Measurements from ENCODE around the gene TBC1D32. TPM values are rescaled to one million over a fixed set of nuclear protein-coding genes. Genes with fewer than 3 reads are reported as not detected.

TBC1D32 gene
- total and polyA plus RNA-seq, 2 donors (not counting 3 experiments of a cell fraction or from before 2014, with no cell fraction given): 2.5 to 4.0 TPM

DNA sequence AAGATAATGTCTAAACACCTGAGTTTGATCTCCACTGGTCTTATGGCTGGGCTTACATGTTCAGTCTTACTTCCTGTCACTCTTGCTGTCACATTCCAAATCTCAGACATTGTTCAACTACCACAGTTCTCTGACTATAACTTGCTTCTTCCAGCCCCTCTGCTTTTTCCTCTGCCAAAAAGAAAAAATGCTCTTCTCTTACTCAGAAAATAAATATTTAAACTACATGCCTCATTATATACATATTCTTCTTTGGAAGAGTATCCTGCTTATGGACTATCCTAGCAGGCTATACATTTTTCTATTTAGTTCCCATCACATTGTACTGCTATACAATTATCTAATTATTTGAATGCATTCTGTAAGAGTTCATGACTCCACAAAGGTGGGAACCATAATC, 175.4 kb downstream of the TBC1D32 start:
- H3K4me2 ChIP-seq (ENCODE audit: insufficient read depth, low read length): no peak overlapping the region
- dilution Hi-C loops (cut with MboI; ENCODE audit: extremely low pct_ligation_motif_present, low sequenced_read_pairs) (no loop called here), intact Hi-C loops (cut with micrococcal nuclease) (no loop called here)
- POLR2A ChIA-PET: no interaction called here
- no peaks in the 10 kb centered on the region for H3K36me3 ChIP-seq (ENCODE audit: control insufficient read depth in 2 of 2, extremely low read depth in 1 of 2, insufficient read depth in 2 of 2, low read length in 2 of 2)
- no peak overlapping the region for H3K4me3 ChIP-seq (replicated peaks in 1 of 3; ENCODE audit: insufficient read depth in 1 of 3, low read depth in 1 of 3, low read length in 3 of 3)
- no peak overlapping the region for H3K9ac ChIP-seq (replicated peaks; ENCODE audit: extremely low read depth, insufficient read depth, low read length)
- FAIRE-seq: no peak
- no peaks in the 10 kb centered on the region for H3K4me1 ChIP-seq (ENCODE audit: control insufficient read depth, extremely low read depth, insufficient read depth, low read length)
- BruUV-seq (replicated peaks): no TSS peak
- TF ChIP-seq FOS (IDR thresholded peaks at IDR 0.05; ENCODE audit: borderline replicate concordance, insufficient read depth, low read length) (no peak), JUN (IDR thresholded peaks at IDR 0.05; ENCODE audit: borderline replicate concordance, insufficient read depth, insufficient read length, low read depth) (no peak), EZH2 (IDR thresholded peaks at IDR 0.05; ENCODE audit: borderline replicate concordance, low read depth, low read length, severe bottlenecking) (no peak), GATA2 (IDR thresholded peaks at IDR 0.05; ENCODE audit: insufficient read depth, insufficient read length, low read depth, low read length) (no peak), POLR2AphosphoS5 (IDR thresholded peaks at IDR 0.05; ENCODE audit: insufficient read depth, low read depth, low read length) (no peak), POLR2A (IDR thresholded peaks at IDR 0.05; ENCODE audit: low read depth, low read length) (no peak), MYC (IDR thresholded peaks at IDR 0.05; ENCODE audit: low read depth, low read length) (no peak)
- TF ChIP-seq, protein P1, sequence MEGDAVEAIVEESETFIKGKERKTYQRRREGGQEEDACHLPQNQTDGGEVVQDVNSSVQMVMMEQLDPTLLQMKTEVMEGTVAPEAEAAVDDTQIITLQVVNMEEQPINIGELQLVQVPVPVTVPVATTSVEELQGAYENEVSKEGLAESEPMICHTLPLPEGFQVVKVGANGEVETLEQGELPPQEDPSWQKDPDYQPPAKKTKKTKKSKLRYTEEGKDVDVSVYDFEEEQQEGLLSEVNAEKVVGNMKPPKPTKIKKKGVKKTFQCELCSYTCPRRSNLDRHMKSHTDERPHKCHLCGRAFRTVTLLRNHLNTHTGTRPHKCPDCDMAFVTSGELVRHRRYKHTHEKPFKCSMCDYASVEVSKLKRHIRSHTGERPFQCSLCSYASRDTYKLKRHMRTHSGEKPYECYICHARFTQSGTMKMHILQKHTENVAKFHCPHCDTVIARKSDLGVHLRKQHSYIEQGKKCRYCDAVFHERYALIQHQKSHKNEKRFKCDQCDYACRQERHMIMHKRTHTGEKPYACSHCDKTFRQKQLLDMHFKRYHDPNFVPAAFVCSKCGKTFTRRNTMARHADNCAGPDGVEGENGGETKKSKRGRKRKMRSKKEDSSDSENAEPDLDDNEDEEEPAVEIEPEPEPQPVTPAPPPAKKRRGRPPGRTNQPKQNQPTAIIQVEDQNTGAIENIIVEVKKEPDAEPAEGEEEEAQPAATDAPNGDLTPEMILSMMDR (IDR thresholded peaks at IDR 0.05; ENCODE audit: extremely low read depth in 1 of 2, insufficient read depth in 1 of 2, low read depth in 1 of 2, low read length in 2 of 2): no peak
- TF ChIP-seq, protein P2, sequence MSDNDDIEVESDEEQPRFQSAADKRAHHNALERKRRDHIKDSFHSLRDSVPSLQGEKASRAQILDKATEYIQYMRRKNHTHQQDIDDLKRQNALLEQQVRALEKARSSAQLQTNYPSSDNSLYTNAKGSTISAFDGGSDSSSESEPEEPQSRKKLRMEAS (IDR thresholded peaks at IDR 0.05; ENCODE audit: insufficient read depth, insufficient read length): no peak
- H3K27ac ChIP-seq (ENCODE audit: insufficient read depth, low read depth, low read length): no peak overlapping the region
- no peaks in the 10 kb centered on the region for H3K79me2 ChIP-seq (ENCODE audit: control insufficient read depth, insufficient read depth, low read length)
- CTCF ChIA-PET: no interaction called here
- H4K20me1 ChIP-seq (replicated peaks; ENCODE audit: control insufficient read depth, extremely low read depth, insufficient read depth, low read length): no peaks in the 10 kb centered on the region
- no peak overlapping the region for H2AFZ ChIP-seq (ENCODE audit: low read depth, low read length)
- no peak for DNase-seq (ENCODE audit: low read depth, low spot score)
- no peaks in the 10 kb centered on the region for H3K27me3 ChIP-seq (ENCODE audit: control insufficient read depth in 2 of 2, insufficient read depth in 2 of 2, low read length in 2 of 2)
- H3K9me3 ChIP-seq (replicated peaks; ENCODE audit: control insufficient read depth, insufficient read depth, low read length): no peaks in the 10 kb centered on the region
- H3K9me1 ChIP-seq (replicated peaks; ENCODE audit: control insufficient read depth, extremely low read depth, insufficient read depth, low read length): no peaks in the 10 kb centered on the region

All from endothelial cell of umbilical vein (primary cell).